IMR-90 (cell line): ENCODE data around the gene CARD10. TPM values are rescaled to one million over a fixed set of nuclear protein-coding genes. Genes with fewer than 3 reads are reported as not detected.

Experiments
- ATAC-seq: fragments of 200-7000 bp; cut with Tn5 transposase; 2 replicates; pipeline ENCODE4 v1.9.1; 2020; ENCODE audit warnings: low read depth, mild to moderate bottlenecking, moderate library complexity
- BruUV-seq: library from RNA; stranded (reverse); fragments of 400-500 nt; replicated peaks from 2 replicates; lab custom pipeline; 2021; lab: Mats Ljungman, UMichigan
- CTCF ChIA-PET: fragments of 300-600 bp; formaldehyde crosslinking; extraction: SDS; loops from one replicate; lab custom pipeline; 2021; ENCODE audit warnings: antibody characterized with exemption; lab: Yijun Ruan, JAX
- POLR2A ChIA-PET: fragments of 300-600 bp; sonication (Branson Sonifier 250); formaldehyde crosslinking; loops from one replicate; lab custom pipeline; 2022; ENCODE audit warnings: antibody characterized with exemption; ENCODE audit not compliant: unreplicated experiment; lab: Charles Lee
- DNase-seq: peaks from one replicate; pipeline ENCODE4 v3.0.0; 2013
- H2AFZ ChIP-seq: replicated peaks from 2 replicates; pipeline ENCODE3; 2013; ENCODE audit warnings: low read length, mild to moderate bottlenecking; ENCODE audit not compliant: poor library complexity
- H2AK5ac ChIP-seq: 2 replicates; pipeline ENCODE4 v1.6.1; 2013; ENCODE audit warnings: low read depth, low read length, inconsistent platforms
- H2AK9ac ChIP-seq: replicated peaks from 2 replicates; pipeline ENCODE3; 2013; ENCODE audit warnings: mild to moderate bottlenecking, low read depth, low read length, moderate library complexity; ENCODE audit not compliant: poor library complexity
- H2BK120ac ChIP-seq: 2 replicates; pipeline ENCODE4 v1.6.1; 2013; ENCODE audit warnings: low read depth, low read length, inconsistent platforms
- H2BK15ac ChIP-seq: 3 replicates; pipeline ENCODE4 v1.6.1; 2013; ENCODE audit warnings: low read depth, low read length, inconsistent platforms
- H2BK20ac ChIP-seq: 2 replicates; pipeline ENCODE4 v1.6.1; 2013; ENCODE audit warnings: low read depth, mild to moderate bottlenecking, inconsistent platforms, low read length, moderate library complexity
- H2BK5ac ChIP-seq: 2 replicates; pipeline ENCODE4 v1.6.1; 2013; ENCODE audit warnings: mild to moderate bottlenecking, low read depth, low read length, inconsistent platforms; ENCODE audit not compliant: poor library complexity, severe bottlenecking
- H3K14ac ChIP-seq: replicated peaks from 2 replicates; pipeline ENCODE4 v1.6.1; 2013; ENCODE audit warnings: low read depth, low read length, inconsistent platforms
- H3K18ac ChIP-seq: 2 replicates; pipeline ENCODE4 v1.6.1; 2013; ENCODE audit warnings: low read depth, low read length, control low read depth
- H3K23ac ChIP-seq: 2 replicates; pipeline ENCODE4 v1.6.1; 2013; ENCODE audit warnings: low read depth, low read length, inconsistent platforms
- H3K27ac ChIP-seq: 2 replicates; pipeline ENCODE4 v1.5.1; 2013; ENCODE audit warnings: mild to moderate bottlenecking, control low read depth, low read length; ENCODE audit not compliant: insufficient read depth
- H3K27me3 ChIP-seq: 2 replicates; pipeline ENCODE4 v1.6.1; 2013; ENCODE audit warnings: low read length; ENCODE audit not compliant: control insufficient read depth, insufficient read depth
- H3K36me3 ChIP-seq: 2 replicates; pipeline ENCODE4 v1.6.1; 2013; ENCODE audit warnings: low read length, mixed read lengths; ENCODE audit not compliant: control insufficient read depth, insufficient read depth
- H3K4ac ChIP-seq: 2 replicates; pipeline ENCODE4 v1.6.1; 2013; ENCODE audit warnings: low read depth, low read length, inconsistent platforms
- H3K4me1 ChIP-seq: 2 replicates; pipeline ENCODE4 v1.6.1; 2013; ENCODE audit warnings: low read length, mixed read lengths; ENCODE audit not compliant: control insufficient read depth, insufficient read depth
- H3K4me2 ChIP-seq: 2 replicates; pipeline ENCODE4 v1.6.1; 2013; ENCODE audit warnings: low read depth, mild to moderate bottlenecking, control low read depth, low read length, moderate library complexity
- H3K4me3 ChIP-seq: 2 replicates; pipeline ENCODE4 v1.5.1; 2013; ENCODE audit warnings: low read depth, mild to moderate bottlenecking, control low read depth, low read length, moderate library complexity; ENCODE audit not compliant: insufficient read depth
- H3K56ac ChIP-seq: 2 replicates; pipeline ENCODE4 v1.6.1; 2013; ENCODE audit warnings: low read length, inconsistent platforms; ENCODE audit not compliant: insufficient read depth; ENCODE audit errors: extremely low read depth
- H3K79me1 ChIP-seq, 2 experiments: 2 replicates each; pipeline ENCODE4 v1.6.1; 2013; ENCODE audit warnings: low read length in 2 of 2, inconsistent platforms in 1 of 2, low read depth in 1 of 2
- H3K9ac ChIP-seq: 2 replicates; pipeline ENCODE4 v1.6.1; 2013; ENCODE audit warnings: low read depth, low read length, control low read depth
- H3K9me1 ChIP-seq: 2 replicates; pipeline ENCODE4 v1.6.1; 2013; ENCODE audit warnings: low read length, inconsistent platforms; ENCODE audit not compliant: insufficient read depth
- H3K9me3 ChIP-seq: 2 replicates; pipeline ENCODE4 v1.6.1; 2013; ENCODE audit warnings: low read length; ENCODE audit not compliant: control insufficient read depth, insufficient read depth
- H4K20me1 ChIP-seq: 2 replicates; pipeline ENCODE4 v1.6.1; 2013; ENCODE audit warnings: low read length, inconsistent platforms; ENCODE audit not compliant: insufficient read depth
- H4K5ac ChIP-seq: 2 replicates; pipeline ENCODE4 v1.6.1; 2013; ENCODE audit warnings: mild to moderate bottlenecking, low read depth, low read length, control low read depth
- H4K8ac ChIP-seq, 2 experiments: 2 replicates each; pipeline ENCODE4 v1.6.1; 2013; ENCODE audit warnings: low read depth in 2 of 2, low read length in 2 of 2, control low read depth in 1 of 2, inconsistent platforms in 1 of 2
- H4K91ac ChIP-seq: 2 replicates; pipeline ENCODE4 v1.6.1; 2013; ENCODE audit warnings: low read depth, low read length, inconsistent platforms; ENCODE audit not compliant: insufficient read depth
- CEBPB ChIP-seq: IDR thresholded peaks from 2 replicates; pipeline ENCODE4 v1.6.1; 2012; ENCODE audit warnings: low read depth, low read length, improper control_type of control experiment
- ELK1 ChIP-seq: fragments of 150-350 bp; IDR thresholded peaks from 2 replicates; pipeline ENCODE4 v1.6.1; 2016; ENCODE audit warnings: low read depth, mild to moderate bottlenecking, low read length, moderate library complexity, borderline replicate concordance
- MAFK ChIP-seq: IDR thresholded peaks from 2 replicates; pipeline ENCODE4 v1.6.1; 2012; ENCODE audit warnings: low read depth, low read length, improper control_type of control experiment
- MAZ ChIP-seq: IDR thresholded peaks from 2 replicates; pipeline ENCODE4 v1.6.1; 2012; ENCODE audit warnings: low read depth, mild to moderate bottlenecking, low read length, improper control_type of control experiment, moderate library complexity, borderline replicate concordance
- NFE2L2 ChIP-seq: fragments of 150-350 bp; IDR thresholded peaks from 2 replicates; pipeline ENCODE4 v1.6.1; 2016; ENCODE audit warnings: low read depth, mild to moderate bottlenecking, low read length
- POLR2A ChIP-seq: IDR thresholded peaks from 2 replicates; pipeline ENCODE4 v1.6.1; 2012; ENCODE audit warnings: mild to moderate bottlenecking, low read depth, low read length
- RAD21 ChIP-seq: IDR thresholded peaks from 2 replicates; pipeline ENCODE4 v1.6.1; 2012; ENCODE audit warnings: low read length, improper control_type of control experiment
- RCOR1 ChIP-seq: IDR thresholded peaks from 2 replicates; pipeline ENCODE4 v1.6.1; 2012; ENCODE audit warnings: mild to moderate bottlenecking, low read length, improper control_type of control experiment; ENCODE audit not compliant: insufficient replicate concordance
- SMC3 ChIP-seq: fragments of 150-350 bp; IDR thresholded peaks from 2 replicates; pipeline ENCODE4 v1.6.1; 2016; ENCODE audit warnings: low read depth, mild to moderate bottlenecking, antibody characterized with exemption, low read length, moderate library complexity
- WGBS, 2 experiments: methylation state at CpG; one replicate each; pipeline versions ENCODE4 v1.1.5 to v1.1.7; 2013; ENCODE audit warnings: missing lambda C conversion rate in 2 of 2; ENCODE audit not compliant: insufficient read length in 1 of 2; ENCODE audit errors: extremely low coverage in 2 of 2; 5-methylcytosine and 5-hydroxymethylcytosine counted together
- dilution Hi-C: fragments of 300-500 bp; cut with HindIII; formaldehyde crosslinking; loops from one replicate; pipeline ENCODE4 v1.14.3; 2018; ENCODE audit warnings: low sequenced_read_pairs; ENCODE audit not compliant: unreplicated experiment
- in situ Hi-C: fragments of 300-500 bp; cut with MboI; formaldehyde crosslinking; loops from 3 replicates; pipeline ENCODE4 v1.14.3; 2019; ENCODE audit warnings: low sequenced_read_pairs, inconsistent platforms, mixed read lengths
- intact Hi-C: fragments of 100-400 bp; cut with micrococcal nuclease; formaldehyde crosslinking; loops from 2 replicates; pipeline ENCODE4 v1.10.0; 2022
- polyA plus RNA-seq, 3 experiments: library from polyadenylated mRNA; depleted of rRNA; stranded (reverse); fragments of >200 nt; gene quantifications; 2 replicates each; pipeline ENCODE4 v1.2.3, GENCODE V29; 2012; ENCODE audit warnings: low replicate concordance in 1 of 3
- total RNA-seq: library from RNA; depleted of rRNA; stranded (reverse); fragments of >200 nt; gene quantifications from 2 replicates; pipeline ENCODE4 v1.2.3, GENCODE V29; 2012
- TF ChIP-seq, protein P1 (sequence below): conservative IDR thresholded peaks from 2 replicates; pipeline ENCODE4 v1.5.1; 2012; ENCODE audit warnings: mild to moderate bottlenecking, low read depth, low read length, improper control_type of control experiment
- TF ChIP-seq, protein P2 (sequence below): fragments of 150-350 bp; IDR thresholded peaks from 2 replicates; pipeline ENCODE4 v1.6.1; 2017; ENCODE audit warnings: mild to moderate bottlenecking, antibody characterized with exemption, low read length, low read depth

CARD10 gene
- total and polyA plus RNA-seq, 2 of the 4 experiments (the other 2 are of a cell fraction) = 6.1 to 18.4 TPM

DNA sequence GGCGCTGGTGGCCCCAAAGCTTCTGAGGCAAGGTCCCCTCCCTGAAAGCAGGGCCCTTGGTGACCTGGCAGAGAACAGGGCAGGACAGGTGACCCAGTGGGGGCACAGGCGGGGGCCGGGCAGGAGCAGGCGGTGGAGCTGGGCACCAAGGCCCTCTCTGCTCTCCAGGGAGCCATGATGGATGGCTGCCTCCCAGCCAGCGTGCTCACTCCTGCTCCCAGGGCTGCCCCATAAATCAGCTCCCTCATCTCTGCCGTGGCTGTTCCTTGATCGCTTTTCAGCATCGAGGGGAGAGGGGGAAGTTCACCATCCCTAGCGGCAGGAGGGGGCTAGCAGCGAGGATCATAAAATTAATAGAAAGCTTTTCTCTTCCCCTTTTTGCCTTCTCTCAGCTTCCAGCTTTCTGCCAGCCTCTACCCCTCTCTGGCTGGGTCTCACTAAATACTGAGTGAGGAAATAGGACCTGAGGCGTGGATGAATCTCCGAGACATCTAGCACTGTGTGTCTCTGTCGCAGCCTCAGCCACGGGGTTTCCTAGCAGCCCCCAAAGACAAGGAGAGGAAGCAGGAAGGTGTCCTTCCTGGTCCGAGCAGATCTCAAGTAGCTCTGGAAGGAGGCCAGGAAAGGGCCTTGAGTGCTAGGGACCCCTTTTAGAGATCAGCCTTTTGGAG lies 69.7 kb downstream of the CARD10 start:
- H4K5ac ChIP-seq = no peak overlapping the region
- H2BK5ac ChIP-seq = no peak overlapping the region
- H3K56ac ChIP-seq = no peak overlapping the region
- no peak overlapping the region for H3K14ac ChIP-seq
- no TSS peak for BruUV-seq
- no peak overlapping the region for H2BK20ac ChIP-seq
- dilution Hi-C loops = no loop called here
- H3K27me3 ChIP-seq = no peaks in the 10 kb centered on the region
- H3K4me2 ChIP-seq = no peak overlapping the region
- no peak overlapping the region for H2BK120ac ChIP-seq
- WGBS, 2 experiments = no CpG with 5 or more reads among the region's 15 CpGs
- peak overlapping the region; percentile 9 for H2AK9ac ChIP-seq
- no peak for TF ChIP-seq RAD21
- no peak for TF ChIP-seq MAFK
- TF ChIP-seq RCOR1 = no peak
- TF ChIP-seq CEBPB = no peak
- TF ChIP-seq, protein P1, sequence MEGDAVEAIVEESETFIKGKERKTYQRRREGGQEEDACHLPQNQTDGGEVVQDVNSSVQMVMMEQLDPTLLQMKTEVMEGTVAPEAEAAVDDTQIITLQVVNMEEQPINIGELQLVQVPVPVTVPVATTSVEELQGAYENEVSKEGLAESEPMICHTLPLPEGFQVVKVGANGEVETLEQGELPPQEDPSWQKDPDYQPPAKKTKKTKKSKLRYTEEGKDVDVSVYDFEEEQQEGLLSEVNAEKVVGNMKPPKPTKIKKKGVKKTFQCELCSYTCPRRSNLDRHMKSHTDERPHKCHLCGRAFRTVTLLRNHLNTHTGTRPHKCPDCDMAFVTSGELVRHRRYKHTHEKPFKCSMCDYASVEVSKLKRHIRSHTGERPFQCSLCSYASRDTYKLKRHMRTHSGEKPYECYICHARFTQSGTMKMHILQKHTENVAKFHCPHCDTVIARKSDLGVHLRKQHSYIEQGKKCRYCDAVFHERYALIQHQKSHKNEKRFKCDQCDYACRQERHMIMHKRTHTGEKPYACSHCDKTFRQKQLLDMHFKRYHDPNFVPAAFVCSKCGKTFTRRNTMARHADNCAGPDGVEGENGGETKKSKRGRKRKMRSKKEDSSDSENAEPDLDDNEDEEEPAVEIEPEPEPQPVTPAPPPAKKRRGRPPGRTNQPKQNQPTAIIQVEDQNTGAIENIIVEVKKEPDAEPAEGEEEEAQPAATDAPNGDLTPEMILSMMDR = no peak
- TF ChIP-seq NFE2L2 = no peak
- TF ChIP-seq, protein P2, sequence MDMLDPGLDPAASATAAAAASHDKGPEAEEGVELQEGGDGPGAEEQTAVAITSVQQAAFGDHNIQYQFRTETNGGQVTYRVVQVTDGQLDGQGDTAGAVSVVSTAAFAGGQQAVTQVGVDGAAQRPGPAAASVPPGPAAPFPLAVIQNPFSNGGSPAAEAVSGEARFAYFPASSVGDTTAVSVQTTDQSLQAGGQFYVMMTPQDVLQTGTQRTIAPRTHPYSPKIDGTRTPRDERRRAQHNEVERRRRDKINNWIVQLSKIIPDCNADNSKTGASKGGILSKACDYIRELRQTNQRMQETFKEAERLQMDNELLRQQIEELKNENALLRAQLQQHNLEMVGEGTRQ = no peak
- no peak for TF ChIP-seq ELK1
- no peak for TF ChIP-seq MAZ
- no peak for TF ChIP-seq SMC3
- no peak for TF ChIP-seq POLR2A
- no peaks in the 10 kb centered on the region for H3K9me3 ChIP-seq
- POLR2A ChIA-PET = no interaction called here
- no peak overlapping the region for H3K9ac ChIP-seq
- H3K23ac ChIP-seq = no peak overlapping the region
- H3K4me1 ChIP-seq = 0 out of 2 replicates have a peak, but pooled peaks cover 3% of the 10 kb centered on the region
- intact Hi-C loops = no loop called here
- H4K91ac ChIP-seq = no peak overlapping the region; the same call in 1 of the 2 replicates
- H3K27ac ChIP-seq = no peak overlapping the region
- no peak for ATAC-seq
- in situ Hi-C loops = no loop called here
- no peaks in the 10 kb centered on the region for H3K36me3 ChIP-seq
- H4K8ac ChIP-seq = no peak overlapping the region
- H3K9me1 ChIP-seq = peaks cover 4% of the 10 kb centered on the region; the same call in 1 of the 2 replicates
- peaks cover 0 to 3% of the 10 kb centered on the region in 2 experiments; a peak in 1 of 4 replicates for H3K79me1 ChIP-seq
- H3K4me3 ChIP-seq = no peak overlapping the region
- CTCF ChIA-PET = interaction anchor here (1.0 kb wide), 1 partner anchor 21 kb away, joined by 4 read pairs; no protein-coding TSS in a partner anchor
- no peaks in the 10 kb centered on the region for H4K20me1 ChIP-seq
- H3K18ac ChIP-seq = no peak overlapping the region
- H3K4ac ChIP-seq = 0 out of 2 replicates have a peak overlapping the region, but pooled peaks have one; percentile 29
- DNase-seq = no peak
- no peak overlapping the region for H2BK15ac ChIP-seq
- peak overlapping the region; percentile 46 for H2AFZ ChIP-seq
- peak overlapping the region; percentile 45; the same call in 1 of the 2 replicates for H2AK5ac ChIP-seq
